WERI-Rb-1 (cell line): ENCODE results near the gene PROM2.

Source experiments
- DNase-seq: peaks from one replicate; pipeline ENCODE4 v3.0.0-alpha.2; 2020
- H3K27ac ChIP-seq: fragments of 250-450 bp; sonication (Bioruptor Pico); 2 replicates; pipeline ENCODE4 v1.5.1; 2020; ENCODE audit warnings: mild to moderate bottlenecking, moderate library complexity
- H3K27me3 ChIP-seq: fragments of 250-450 bp; sonication (Bioruptor Pico); 2 replicates; pipeline ENCODE4 v1.5.1; 2021; ENCODE audit warnings: mild to moderate bottlenecking, low read depth, moderate library complexity; ENCODE audit not compliant: insufficient read depth, severe bottlenecking
- H3K36me3 ChIP-seq: fragments of 250-450 bp; sonication (Bioruptor Pico); 2 replicates; pipeline ENCODE4 v1.5.1; 2020; ENCODE audit warnings: mild to moderate bottlenecking, moderate library complexity
- H3K4me3 ChIP-seq: 2 replicates; pipeline ENCODE4 v1.5.1; 2011; ENCODE audit warnings: low read depth, mild to moderate bottlenecking, control low read depth, low read length
- H3K9me3 ChIP-seq: fragments of 250-450 bp; sonication (Bioruptor Pico); 2 replicates; pipeline ENCODE4 v1.5.1; 2021; ENCODE audit warnings: mild to moderate bottlenecking, moderate library complexity; ENCODE audit not compliant: severe bottlenecking
- TF ChIP-seq, protein P1 (sequence below): IDR thresholded peaks from 2 replicates; pipeline ENCODE4 v1.5.1; 2011; ENCODE audit warnings: low read depth, mild to moderate bottlenecking, control low read depth, inconsistent platforms, low read length

The PROM2 gene

DNA sequence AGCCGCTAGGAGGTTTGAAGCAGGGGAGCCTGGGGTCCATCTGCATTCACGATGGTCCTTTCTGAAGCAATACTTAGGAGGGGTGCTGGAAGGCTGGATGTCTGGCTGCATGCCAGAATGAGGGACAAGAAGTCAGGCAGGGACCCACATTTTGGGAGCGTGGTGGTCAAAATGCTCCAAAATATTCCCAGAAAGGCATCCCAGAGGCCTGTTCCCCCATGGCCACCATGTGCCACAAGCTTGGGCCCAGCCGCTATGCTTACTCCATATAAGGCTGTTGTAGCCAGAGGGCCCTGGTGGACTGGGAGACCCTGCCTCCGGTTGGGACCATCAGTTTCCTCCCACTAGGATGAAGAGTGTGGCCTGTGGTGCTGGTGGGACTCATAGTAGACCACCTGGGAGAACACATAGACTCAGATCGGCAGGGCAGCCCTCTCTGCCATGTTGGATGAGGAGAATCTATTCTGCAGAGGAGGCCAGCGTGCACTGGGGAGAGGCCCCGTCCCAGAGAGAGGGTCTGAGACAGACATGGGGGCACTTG lies 3.6 kb upstream of the PROM2 start:
- no peaks in the 10 kb centered on the region for H3K36me3 ChIP-seq
- H3K4me3 ChIP-seq, result no peak overlapping the region
- no peaks in the 10 kb centered on the region for H3K9me3 ChIP-seq
- no peak overlapping the region for H3K27ac ChIP-seq
- no peaks in the 10 kb centered on the region for H3K27me3 ChIP-seq
- TF ChIP-seq, protein P1, sequence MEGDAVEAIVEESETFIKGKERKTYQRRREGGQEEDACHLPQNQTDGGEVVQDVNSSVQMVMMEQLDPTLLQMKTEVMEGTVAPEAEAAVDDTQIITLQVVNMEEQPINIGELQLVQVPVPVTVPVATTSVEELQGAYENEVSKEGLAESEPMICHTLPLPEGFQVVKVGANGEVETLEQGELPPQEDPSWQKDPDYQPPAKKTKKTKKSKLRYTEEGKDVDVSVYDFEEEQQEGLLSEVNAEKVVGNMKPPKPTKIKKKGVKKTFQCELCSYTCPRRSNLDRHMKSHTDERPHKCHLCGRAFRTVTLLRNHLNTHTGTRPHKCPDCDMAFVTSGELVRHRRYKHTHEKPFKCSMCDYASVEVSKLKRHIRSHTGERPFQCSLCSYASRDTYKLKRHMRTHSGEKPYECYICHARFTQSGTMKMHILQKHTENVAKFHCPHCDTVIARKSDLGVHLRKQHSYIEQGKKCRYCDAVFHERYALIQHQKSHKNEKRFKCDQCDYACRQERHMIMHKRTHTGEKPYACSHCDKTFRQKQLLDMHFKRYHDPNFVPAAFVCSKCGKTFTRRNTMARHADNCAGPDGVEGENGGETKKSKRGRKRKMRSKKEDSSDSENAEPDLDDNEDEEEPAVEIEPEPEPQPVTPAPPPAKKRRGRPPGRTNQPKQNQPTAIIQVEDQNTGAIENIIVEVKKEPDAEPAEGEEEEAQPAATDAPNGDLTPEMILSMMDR, result no peak
- DNase-seq, result no peak

DNA sequence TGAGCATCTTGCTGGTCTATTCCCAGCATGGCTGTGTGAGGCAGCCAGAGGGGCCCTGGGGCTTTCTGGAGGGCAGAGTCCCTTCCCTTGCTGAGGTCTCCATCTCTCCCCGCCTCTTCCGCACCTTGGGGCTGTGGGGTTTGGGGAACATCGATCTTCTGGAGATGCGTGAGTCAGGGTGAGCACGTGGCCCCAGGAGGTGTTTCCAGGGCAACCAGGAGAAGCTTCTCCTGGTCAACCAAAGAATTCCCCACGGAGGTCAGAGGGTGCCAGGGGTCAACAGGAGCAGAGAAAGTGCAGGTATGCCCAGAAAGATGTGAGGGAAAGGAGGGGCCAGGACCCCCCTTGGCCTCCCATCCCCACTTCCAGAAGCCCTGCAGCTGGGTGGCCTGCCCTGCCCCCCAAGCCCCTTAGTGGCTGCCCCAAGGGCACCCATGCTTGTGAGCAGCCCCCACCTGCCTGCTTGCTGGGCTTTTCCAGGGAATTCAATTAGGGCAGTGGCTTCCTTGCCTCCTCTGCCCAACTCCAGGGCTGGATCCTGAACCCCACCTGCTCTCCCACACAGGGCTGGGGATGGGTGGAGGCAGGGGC lies 2.8 kb upstream of the PROM2 start:
- Histone ChIP-seq H3K27me3 (no peaks in the 10 kb centered on the region), H3K4me3 (no peak overlapping the region), H3K27ac (no peak overlapping the region), H3K36me3 (no peaks in the 10 kb centered on the region), H3K9me3 (no peaks in the 10 kb centered on the region)
- TF ChIP-seq, protein P1, result no peak
- no peak for DNase-seq

DNA sequence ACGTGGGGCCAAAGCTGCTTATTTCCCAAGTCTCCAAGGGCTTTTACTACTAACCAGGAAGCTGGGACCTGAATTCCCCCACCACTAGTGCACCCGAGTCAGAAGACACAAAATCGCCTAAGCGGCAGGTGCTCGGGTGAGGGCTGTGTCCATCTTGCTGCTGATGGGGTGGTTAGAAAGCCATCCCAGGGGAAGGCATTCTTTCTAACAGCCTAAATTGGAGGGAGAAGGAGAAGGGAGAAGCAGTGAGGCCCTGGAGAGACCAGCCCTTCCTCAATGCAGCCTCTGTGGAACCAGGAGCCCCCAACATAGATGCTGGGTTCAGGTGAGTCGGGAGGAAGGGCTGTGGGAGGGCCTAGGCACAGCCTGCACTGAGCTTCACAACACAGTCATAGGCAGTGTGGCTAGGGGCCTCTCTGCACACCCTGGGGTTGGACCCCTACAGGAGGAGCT lies 1.9 kb upstream of the PROM2 start:
- no peaks in the 10 kb centered on the region for H3K36me3 ChIP-seq
- no peaks in the 10 kb centered on the region for H3K9me3 ChIP-seq
- TF ChIP-seq, protein P1, result no peak
- DNase-seq, result no peak
- no peak overlapping the region for H3K27ac ChIP-seq
- no peaks in the 10 kb centered on the region for H3K27me3 ChIP-seq
- H3K4me3 ChIP-seq, result no peak overlapping the region

DNA sequence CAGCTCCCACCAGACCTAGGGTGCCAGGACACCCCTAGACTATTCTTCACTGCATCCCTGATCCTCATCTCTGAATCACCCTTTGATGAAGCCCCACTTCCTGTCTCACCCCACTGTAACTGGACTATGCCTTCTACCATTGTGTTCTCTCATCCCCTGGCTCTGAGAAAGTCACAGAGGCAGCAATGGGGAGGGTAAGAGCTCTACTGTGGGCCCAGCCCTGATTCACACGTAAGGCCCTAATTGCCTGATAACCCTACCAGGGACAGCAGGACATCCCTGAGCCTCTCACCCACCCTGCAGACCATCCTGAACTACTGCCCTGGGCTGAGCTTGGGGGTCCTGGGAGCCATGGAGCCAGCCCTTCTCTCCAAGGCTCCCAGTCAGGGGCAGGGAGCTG lies 1.5 kb upstream of the PROM2 start:
- no peak for DNase-seq
- Histone ChIP-seq H3K27me3 (no peaks in the 10 kb centered on the region), H3K4me3 (no peak overlapping the region), H3K9me3 (no peaks in the 10 kb centered on the region), H3K36me3 (no peaks in the 10 kb centered on the region), H3K27ac (no peak overlapping the region)
- TF ChIP-seq, protein P1, result no peak

DNA sequence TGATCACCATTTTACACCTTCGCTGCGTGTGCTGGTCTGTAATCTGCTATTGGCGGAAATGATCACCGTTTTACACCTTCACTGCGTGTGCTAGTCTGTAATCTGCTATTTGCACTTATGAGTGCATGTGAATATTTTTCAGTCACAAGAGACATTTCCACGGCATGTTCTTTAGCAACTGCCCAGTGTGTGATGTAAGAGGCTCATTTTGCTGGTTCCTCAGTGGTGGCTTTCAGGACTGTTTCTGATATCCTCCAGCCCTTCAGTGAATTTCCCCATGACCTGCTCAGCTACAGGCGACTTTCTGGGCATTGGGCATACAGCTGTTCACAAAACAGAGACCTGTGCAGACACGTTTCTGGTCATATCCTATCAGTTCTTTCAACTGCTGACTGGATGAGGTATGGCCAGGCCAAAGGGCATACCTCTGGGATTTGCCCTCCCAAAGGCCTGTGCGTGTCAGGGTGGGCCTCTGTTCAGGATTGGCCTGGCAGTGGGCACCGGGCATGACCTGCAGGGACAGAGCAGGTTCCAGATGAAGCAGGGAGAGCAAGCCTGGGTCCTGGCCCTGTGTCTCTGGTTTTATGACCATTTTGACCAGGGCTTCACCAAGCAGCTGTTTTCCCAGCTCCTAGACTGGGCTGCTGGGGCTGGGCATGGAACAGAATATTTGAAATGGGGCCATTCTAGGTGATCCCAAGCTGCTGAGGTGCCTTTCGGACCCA lies 521 bp upstream of the PROM2 start:
- TF ChIP-seq, protein P1, result no peak
- H3K27ac ChIP-seq, result no peak overlapping the region
- H3K4me3 ChIP-seq, result no peak overlapping the region

More for the DNA sequence above, 521 bp upstream of the PROM2 start:
- no peak for DNase-seq
- Histone ChIP-seq H3K9me3 (no peaks in the 10 kb centered on the region), H3K27me3 (no peaks in the 10 kb centered on the region), H3K36me3 (no peaks in the 10 kb centered on the region)
